ENCODE results near the gene HSD17B1.

- TF ChIP-seq CTCF (IDR thresholded peaks at IDR 0.05) = no peak
- TF ChIP-seq POLR2A (IDR thresholded peaks at IDR 0.05) = no peak
Observed at GRCh38 chr17:42509409-42509808, 43.3 kb upstream of the HSD17B1 start.

All from sigmoid colon (tissue), 3 donors.